Measurements from ENCODE around the gene ZNF160. TPM values are rescaled to one million over a fixed set of nuclear protein-coding genes. Genes with fewer than 3 reads are reported as not detected.

ZNF160 gene
- total RNA-seq (2014; rRNA removed; shearing (Covaris generic)) (37.6 and 48.7 TPM in 2 replicates), polyA plus RNA-seq (2016; fragmentation: Nextera tagmentation; extraction: Ambion mirVana) (12.5 and 16.9 TPM in 2 replicates)
- long read RNA-seq, partial matches to known transcripts, result 1 of 6 reads
- long read RNA-seq, other reads (novel, unspliced or antisense), result 5 of 6 reads

DNA sequence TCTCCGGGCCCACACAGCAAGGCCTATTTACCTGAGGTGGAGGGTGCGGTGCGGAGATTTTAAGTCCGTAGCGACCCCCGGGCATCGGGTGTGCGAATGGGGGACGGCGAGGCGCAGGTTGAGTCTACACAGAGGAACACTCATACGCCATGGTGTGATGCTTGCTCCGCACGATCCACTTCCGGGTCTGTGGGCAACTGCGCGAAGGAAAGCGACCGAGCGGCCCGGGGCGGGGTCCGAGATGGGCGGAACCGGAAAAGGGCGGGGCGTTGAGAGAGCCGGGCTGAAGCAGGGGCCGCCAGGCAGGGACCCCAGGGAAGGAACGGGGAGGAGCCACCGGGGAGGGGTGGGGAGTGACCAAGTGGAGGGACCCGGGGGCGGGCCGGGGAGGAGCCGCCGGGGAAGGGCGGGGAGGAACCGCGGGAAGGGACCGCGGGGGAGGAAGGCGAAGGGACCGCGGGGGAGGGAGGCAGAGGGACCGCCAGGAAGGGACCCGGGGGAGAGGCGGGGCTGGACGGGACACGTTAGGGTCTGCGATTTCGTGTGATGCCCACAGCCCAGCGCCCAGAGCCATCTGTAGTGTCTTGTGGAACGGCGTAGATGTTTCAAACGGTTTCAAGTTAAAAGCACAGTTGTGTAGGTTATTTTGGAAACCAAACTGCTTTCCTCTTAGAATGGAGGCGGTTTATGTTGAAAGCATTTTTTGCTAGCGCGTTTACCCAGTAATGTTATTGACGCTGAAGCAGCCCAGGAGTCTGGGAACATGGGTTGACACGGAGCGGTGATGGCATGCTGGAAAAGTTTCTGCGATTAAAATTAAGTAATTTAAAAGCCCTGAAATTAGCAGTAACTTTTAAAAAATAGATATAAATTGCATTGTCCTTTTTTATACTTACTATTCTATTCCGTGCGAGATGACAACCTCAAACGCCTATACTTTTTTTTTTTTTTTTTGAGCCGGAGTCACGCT is at the start of gene ZNF160:
Gene ZNF160, minus strand, starts transcription at position 189 of the 970 bp plus-strand sequence. CDS start 17,146 bp downstream, outside the sequence.
- H3K9me2 ChIP-seq (ENCODE audit: insufficient read depth), result no peaks in the 10 kb centered on the region
- peaks cover 41% of the 10 kb centered on the region for H3K79me2 ChIP-seq (replicated peaks; ENCODE audit: insufficient read depth)
- peak within 1 kb of the TSS; percentile 100 for H3K4me2 ChIP-seq
- peak within 1 kb of the TSS; percentile 97 for H3K4me3 ChIP-seq
- H3K27me3 ChIP-seq (ENCODE audit: insufficient read depth), result no peaks in the 10 kb centered on the region
- H3K27me3 Mint-ChIP-seq (ENCODE audit: insufficient read depth, low read depth, poor library complexity), result peaks cover 8% of the 10 kb centered on the region
- DNase-seq (ENCODE audit: low spot score), result peak; percentile 99
- no peaks in the 10 kb centered on the region; the same call in 2 of the 3 replicates for H3K9me3 Mint-ChIP-seq
- H3K36me3 Mint-ChIP-seq (ENCODE audit: low read depth), result peaks cover 9% of the 10 kb centered on the region; the same call in 2 of the 3 replicates
- TF ChIP-seq, protein P1, sequence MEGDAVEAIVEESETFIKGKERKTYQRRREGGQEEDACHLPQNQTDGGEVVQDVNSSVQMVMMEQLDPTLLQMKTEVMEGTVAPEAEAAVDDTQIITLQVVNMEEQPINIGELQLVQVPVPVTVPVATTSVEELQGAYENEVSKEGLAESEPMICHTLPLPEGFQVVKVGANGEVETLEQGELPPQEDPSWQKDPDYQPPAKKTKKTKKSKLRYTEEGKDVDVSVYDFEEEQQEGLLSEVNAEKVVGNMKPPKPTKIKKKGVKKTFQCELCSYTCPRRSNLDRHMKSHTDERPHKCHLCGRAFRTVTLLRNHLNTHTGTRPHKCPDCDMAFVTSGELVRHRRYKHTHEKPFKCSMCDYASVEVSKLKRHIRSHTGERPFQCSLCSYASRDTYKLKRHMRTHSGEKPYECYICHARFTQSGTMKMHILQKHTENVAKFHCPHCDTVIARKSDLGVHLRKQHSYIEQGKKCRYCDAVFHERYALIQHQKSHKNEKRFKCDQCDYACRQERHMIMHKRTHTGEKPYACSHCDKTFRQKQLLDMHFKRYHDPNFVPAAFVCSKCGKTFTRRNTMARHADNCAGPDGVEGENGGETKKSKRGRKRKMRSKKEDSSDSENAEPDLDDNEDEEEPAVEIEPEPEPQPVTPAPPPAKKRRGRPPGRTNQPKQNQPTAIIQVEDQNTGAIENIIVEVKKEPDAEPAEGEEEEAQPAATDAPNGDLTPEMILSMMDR (conservative IDR thresholded peaks at IDR 0.05; ENCODE audit: low read depth in 2 of 2), result no peak
- no peak for TF ChIP-seq JUNB (IDR thresholded peaks at IDR 0.05; ENCODE audit: unreplicated experiment)
- TF ChIP-seq, protein P2, sequence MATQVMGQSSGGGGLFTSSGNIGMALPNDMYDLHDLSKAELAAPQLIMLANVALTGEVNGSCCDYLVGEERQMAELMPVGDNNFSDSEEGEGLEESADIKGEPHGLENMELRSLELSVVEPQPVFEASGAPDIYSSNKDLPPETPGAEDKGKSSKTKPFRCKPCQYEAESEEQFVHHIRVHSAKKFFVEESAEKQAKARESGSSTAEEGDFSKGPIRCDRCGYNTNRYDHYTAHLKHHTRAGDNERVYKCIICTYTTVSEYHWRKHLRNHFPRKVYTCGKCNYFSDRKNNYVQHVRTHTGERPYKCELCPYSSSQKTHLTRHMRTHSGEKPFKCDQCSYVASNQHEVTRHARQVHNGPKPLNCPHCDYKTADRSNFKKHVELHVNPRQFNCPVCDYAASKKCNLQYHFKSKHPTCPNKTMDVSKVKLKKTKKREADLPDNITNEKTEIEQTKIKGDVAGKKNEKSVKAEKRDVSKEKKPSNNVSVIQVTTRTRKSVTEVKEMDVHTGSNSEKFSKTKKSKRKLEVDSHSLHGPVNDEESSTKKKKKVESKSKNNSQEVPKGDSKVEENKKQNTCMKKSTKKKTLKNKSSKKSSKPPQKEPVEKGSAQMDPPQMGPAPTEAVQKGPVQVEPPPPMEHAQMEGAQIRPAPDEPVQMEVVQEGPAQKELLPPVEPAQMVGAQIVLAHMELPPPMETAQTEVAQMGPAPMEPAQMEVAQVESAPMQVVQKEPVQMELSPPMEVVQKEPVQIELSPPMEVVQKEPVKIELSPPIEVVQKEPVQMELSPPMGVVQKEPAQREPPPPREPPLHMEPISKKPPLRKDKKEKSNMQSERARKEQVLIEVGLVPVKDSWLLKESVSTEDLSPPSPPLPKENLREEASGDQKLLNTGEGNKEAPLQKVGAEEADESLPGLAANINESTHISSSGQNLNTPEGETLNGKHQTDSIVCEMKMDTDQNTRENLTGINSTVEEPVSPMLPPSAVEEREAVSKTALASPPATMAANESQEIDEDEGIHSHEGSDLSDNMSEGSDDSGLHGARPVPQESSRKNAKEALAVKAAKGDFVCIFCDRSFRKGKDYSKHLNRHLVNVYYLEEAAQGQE (IDR thresholded peaks at IDR 0.05; ENCODE audit: unreplicated experiment), result no peak
- TF ChIP-seq, protein P3, sequence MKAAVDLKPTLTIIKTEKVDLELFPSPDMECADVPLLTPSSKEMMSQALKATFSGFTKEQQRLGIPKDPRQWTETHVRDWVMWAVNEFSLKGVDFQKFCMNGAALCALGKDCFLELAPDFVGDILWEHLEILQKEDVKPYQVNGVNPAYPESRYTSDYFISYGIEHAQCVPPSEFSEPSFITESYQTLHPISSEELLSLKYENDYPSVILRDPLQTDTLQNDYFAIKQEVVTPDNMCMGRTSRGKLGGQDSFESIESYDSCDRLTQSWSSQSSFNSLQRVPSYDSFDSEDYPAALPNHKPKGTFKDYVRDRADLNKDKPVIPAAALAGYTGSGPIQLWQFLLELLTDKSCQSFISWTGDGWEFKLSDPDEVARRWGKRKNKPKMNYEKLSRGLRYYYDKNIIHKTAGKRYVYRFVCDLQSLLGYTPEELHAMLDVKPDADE (IDR thresholded peaks at IDR 0.05), result peak; percentile 62; the same call in 1 of the 2 replicates
- no peak for TF ChIP-seq EZH2 (IDR thresholded peaks at IDR 0.05; ENCODE audit: low read depth, unreplicated experiment)
- TF ChIP-seq CREB1 (CRISPR knock-in tag; IDR thresholded peaks at IDR 0.05; ENCODE audit: low read depth), result peak; percentile 62
- TF ChIP-seq POLR2AphosphoS5 (IDR thresholded peaks at IDR 0.05; ENCODE audit: low read depth), result peak; percentile 93
- peak within 1 kb of the TSS; percentile 85 for H3K4me3 Mint-ChIP-seq
- H2AFZ ChIP-seq, result peak within 1 kb of the TSS; percentile 99
- peak within 1 kb of the TSS; percentile 93 for H3K27ac ChIP-seq (ENCODE audit: low read depth)
- H3F3A ChIP-seq (replicated peaks; ENCODE audit: low read depth), result no peaks in the 10 kb centered on the region
- H4K20me1 ChIP-seq (replicated peaks; ENCODE audit: insufficient read depth), result peaks cover 15% of the 10 kb centered on the region
- peak; percentile 92 for ATAC-seq
- no peaks in the 10 kb centered on the region; the same call in 1 of the 2 replicates for H3K36me3 ChIP-seq (ENCODE audit: insufficient read depth)
- H3K4me1 ChIP-seq (ENCODE audit: insufficient read depth), result peaks cover 13% of the 10 kb centered on the region
- peaks cover 13% of the 10 kb centered on the region for H3K4me1 Mint-ChIP-seq
- peak within 1 kb of the TSS; percentile 94 for H3K27ac Mint-ChIP-seq
